ENCODE measurements around the gene ASIC4.

ASIC4 gene

GRCh38 chr2:219517954-219518778 is 3.9 kb downstream of the ASIC4 start:
- Histone ChIP-seq H3K27me3 (ENCODE audit: insufficient read depth, insufficient read length) (peaks cover 55% of the 10 kb centered on the region), H3K4me3 (ENCODE audit: insufficient read length, low read depth) (no peak overlapping the region), H3K36me3 (ENCODE audit: insufficient read depth, insufficient read length, low read length) (no peaks in the 10 kb centered on the region), H3K9ac (ENCODE audit: insufficient read length, low read depth) (no peak overlapping the region), H3K9me3 (ENCODE audit: insufficient read depth, low read length) (no peaks in the 10 kb centered on the region), H3K4me1 (ENCODE audit: insufficient read depth, insufficient read length) (peaks cover 16% of the 10 kb centered on the region)
- TF ChIP-seq YY1 (IDR thresholded peaks at IDR 0.05; ENCODE audit: insufficient read depth, insufficient read length) (no peak), ZNF274 (IDR thresholded peaks at IDR 0.05; ENCODE audit: low read depth, low read length) (no peak), SUZ12 (IDR thresholded peaks at IDR 0.05; ENCODE audit: extremely low read depth, insufficient read depth, insufficient read length) (no peak)
- no peak for DNase-seq (ENCODE audit: low read depth, low spot score)

- DNase-seq (ENCODE audit: low read depth, low spot score) = no peak
- peaks cover 41% of the 10 kb centered on the region for H3K27me3 ChIP-seq (ENCODE audit: insufficient read depth, insufficient read length)
- no peaks in the 10 kb centered on the region for H3K9me3 ChIP-seq (ENCODE audit: insufficient read depth, low read length)
- H3K4me1 ChIP-seq (ENCODE audit: insufficient read depth, insufficient read length) = peaks cover 13% of the 10 kb centered on the region
- H3K36me3 ChIP-seq (ENCODE audit: insufficient read depth, insufficient read length, low read length) = no peaks in the 10 kb centered on the region
- no peak overlapping the region for H3K9ac ChIP-seq (ENCODE audit: insufficient read length, low read depth)
- H3K4me3 ChIP-seq (ENCODE audit: insufficient read length, low read depth) = no peak overlapping the region
- TF ChIP-seq SUZ12 (IDR thresholded peaks at IDR 0.05; ENCODE audit: extremely low read depth, insufficient read depth, insufficient read length) (no peak), YY1 (IDR thresholded peaks at IDR 0.05; ENCODE audit: insufficient read depth, insufficient read length) (no peak), ZNF274 (IDR thresholded peaks at IDR 0.05; ENCODE audit: low read depth, low read length) (no peak)
These were observed 5.2 kb downstream of the ASIC4 start for GRCh38 chr2:219519526-219519916.

GRCh38 chr2:219520079-219520478 is 5.8 kb downstream of the ASIC4 start:
- H3K27me3 ChIP-seq (ENCODE audit: insufficient read depth, insufficient read length) = peaks cover 40% of the 10 kb centered on the region
- TF ChIP-seq ZNF274 (IDR thresholded peaks at IDR 0.05; ENCODE audit: low read depth, low read length) = no peak
- no peak for TF ChIP-seq SUZ12 (IDR thresholded peaks at IDR 0.05; ENCODE audit: extremely low read depth, insufficient read depth, insufficient read length)
- TF ChIP-seq YY1 (IDR thresholded peaks at IDR 0.05; ENCODE audit: insufficient read depth, insufficient read length) = no peak
- no peak overlapping the region for H3K9ac ChIP-seq (ENCODE audit: insufficient read length, low read depth)
- DNase-seq (ENCODE audit: low read depth, low spot score) = no peak
- H3K4me1 ChIP-seq (ENCODE audit: insufficient read depth, insufficient read length) = peaks cover 13% of the 10 kb centered on the region
- H3K9me3 ChIP-seq (ENCODE audit: insufficient read depth, low read length) = no peaks in the 10 kb centered on the region
- no peak overlapping the region for H3K4me3 ChIP-seq (ENCODE audit: insufficient read length, low read depth)
- H3K36me3 ChIP-seq (ENCODE audit: insufficient read depth, insufficient read length, low read length) = no peaks in the 10 kb centered on the region

DNA sequence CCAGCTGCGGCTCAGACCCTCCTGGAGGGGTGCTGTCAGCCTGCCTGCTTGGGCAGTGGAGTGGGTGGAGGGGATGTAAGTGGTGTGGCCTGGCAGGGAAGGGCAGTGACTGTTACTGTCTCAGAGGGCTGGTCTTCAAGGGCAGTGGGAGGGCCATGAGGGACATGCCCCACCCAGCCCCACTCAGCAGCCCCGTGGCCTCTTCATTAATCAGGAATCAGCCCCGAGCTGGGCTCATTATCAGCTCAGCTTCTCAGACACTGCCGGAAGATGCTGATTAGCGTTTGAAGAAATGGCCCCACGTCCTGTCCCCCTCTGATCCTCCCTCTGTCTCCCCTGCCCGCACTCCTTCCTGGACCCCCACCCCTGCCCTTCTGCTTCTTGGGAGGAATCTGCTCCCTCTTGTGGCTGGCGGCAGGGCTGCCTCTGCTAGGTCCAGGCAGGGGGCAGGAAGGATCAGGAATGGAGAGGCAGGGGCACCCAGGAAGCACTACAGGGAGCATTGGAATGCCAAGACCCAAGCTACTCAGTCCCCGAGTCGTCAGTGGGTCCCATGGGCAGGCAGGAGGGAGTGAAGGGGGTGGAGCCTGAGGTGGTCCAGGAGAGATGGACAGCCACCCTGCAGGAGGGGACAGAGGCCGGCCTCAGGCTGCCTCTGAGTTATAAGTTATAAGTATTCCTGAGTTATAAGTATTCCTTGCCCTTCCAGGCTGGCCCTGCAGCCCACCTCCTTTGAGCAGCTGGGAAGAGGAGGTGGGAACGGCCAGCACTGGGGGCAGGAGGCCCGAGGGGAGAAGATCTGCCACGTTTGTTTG is 7.0 kb downstream of the ASIC4 start:
- peak overlapping the region; percentile 73 for H3K9ac ChIP-seq (ENCODE audit: insufficient read length, low read depth)
- H3K4me1 ChIP-seq (ENCODE audit: insufficient read depth, insufficient read length) = peaks cover 16% of the 10 kb centered on the region
- no peaks in the 10 kb centered on the region for H3K9me3 ChIP-seq (ENCODE audit: insufficient read depth, low read length)
- H3K4me3 ChIP-seq (ENCODE audit: insufficient read length, low read depth) = no peak overlapping the region
- peak; percentile 74 for DNase-seq (ENCODE audit: low read depth, low spot score)
- H3K27me3 ChIP-seq (ENCODE audit: insufficient read depth, insufficient read length) = peaks cover 33% of the 10 kb centered on the region
- H3K36me3 ChIP-seq (ENCODE audit: insufficient read depth, insufficient read length, low read length) = no peaks in the 10 kb centered on the region
- TF ChIP-seq SUZ12 (IDR thresholded peaks at IDR 0.05; ENCODE audit: extremely low read depth, insufficient read depth, insufficient read length) (no peak), YY1 (IDR thresholded peaks at IDR 0.05; ENCODE audit: insufficient read depth, insufficient read length) (no peak), ZNF274 (IDR thresholded peaks at IDR 0.05; ENCODE audit: low read depth, low read length) (no peak)

- Histone ChIP-seq H3K4me1 (ENCODE audit: insufficient read depth, insufficient read length) (peaks cover 24% of the 10 kb centered on the region), H3K4me3 (ENCODE audit: insufficient read length, low read depth) (peak overlapping the region; percentile 64), H3K27me3 (ENCODE audit: insufficient read depth, insufficient read length) (peaks cover 33% of the 10 kb centered on the region), H3K36me3 (ENCODE audit: insufficient read depth, insufficient read length, low read length) (no peaks in the 10 kb centered on the region), H3K9ac (ENCODE audit: insufficient read length, low read depth) (peak overlapping the region; percentile 88), H3K9me3 (ENCODE audit: insufficient read depth, low read length) (no peaks in the 10 kb centered on the region)
- DNase-seq (ENCODE audit: low read depth, low spot score) = no peak
- TF ChIP-seq SUZ12 (IDR thresholded peaks at IDR 0.05; ENCODE audit: extremely low read depth, insufficient read depth, insufficient read length) = no peak
- no peak for TF ChIP-seq ZNF274 (IDR thresholded peaks at IDR 0.05; ENCODE audit: low read depth, low read length)
- no peak for TF ChIP-seq YY1 (IDR thresholded peaks at IDR 0.05; ENCODE audit: insufficient read depth, insufficient read length)
These were observed 8.1 kb downstream of the ASIC4 start for GRCh38 chr2:219522111-219523030.

DNA sequence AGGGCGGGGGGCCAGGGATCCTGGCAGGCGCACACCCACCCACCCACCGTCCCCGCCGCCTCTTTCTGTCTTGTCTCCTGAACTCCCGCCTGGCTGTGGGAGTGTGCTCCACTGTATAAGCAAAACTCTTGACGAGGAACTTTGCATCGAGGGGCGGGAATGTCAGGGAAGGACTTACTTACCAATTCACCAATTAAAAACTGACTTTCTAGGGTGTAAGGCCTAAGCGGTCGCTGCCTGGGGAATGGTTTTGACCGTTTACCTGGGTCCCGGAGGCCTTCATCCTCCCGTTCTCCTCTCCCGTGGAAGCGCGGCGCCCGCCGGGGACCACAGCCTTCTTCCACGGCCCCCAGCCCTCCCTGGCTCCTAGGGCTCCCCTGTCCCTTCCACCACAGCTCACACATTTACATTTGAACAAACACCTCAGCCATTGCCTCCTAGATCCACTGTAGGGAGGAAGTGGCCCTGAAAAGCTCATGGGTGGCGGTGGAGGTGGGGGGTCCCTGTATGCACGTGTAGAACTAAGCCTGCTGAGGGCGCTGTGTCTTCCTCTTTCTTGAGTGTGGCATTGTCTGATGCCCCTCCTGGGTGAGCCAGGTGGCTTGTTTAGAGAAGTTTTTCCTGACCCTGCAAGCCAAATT is 8.9 kb downstream of the ASIC4 start:
- Histone ChIP-seq H3K9ac (ENCODE audit: insufficient read length, low read depth) (peak overlapping the region; percentile 88), H3K27me3 (ENCODE audit: insufficient read depth, insufficient read length) (peaks cover 34% of the 10 kb centered on the region)

More for the DNA sequence above, 8.9 kb downstream of the ASIC4 start:
- H3K4me1 ChIP-seq (ENCODE audit: insufficient read depth, insufficient read length) = peaks cover 24% of the 10 kb centered on the region
- H3K9me3 ChIP-seq (ENCODE audit: insufficient read depth, low read length) = no peaks in the 10 kb centered on the region
- TF ChIP-seq SUZ12 (IDR thresholded peaks at IDR 0.05; ENCODE audit: extremely low read depth, insufficient read depth, insufficient read length) = no peak
- TF ChIP-seq YY1 (IDR thresholded peaks at IDR 0.05; ENCODE audit: insufficient read depth, insufficient read length) = no peak
- TF ChIP-seq ZNF274 (IDR thresholded peaks at IDR 0.05; ENCODE audit: low read depth, low read length) = no peak
- peak overlapping the region; percentile 64 for H3K4me3 ChIP-seq (ENCODE audit: insufficient read length, low read depth)
- no peaks in the 10 kb centered on the region for H3K36me3 ChIP-seq (ENCODE audit: insufficient read depth, insufficient read length, low read length)
- DNase-seq (ENCODE audit: low read depth, low spot score) = no peak

Measured in NT2/D1 (cell line).